GM23248 (cell line): ENCODE measurements around the gene NBPF4. TPM values are rescaled to one million over a fixed set of nuclear protein-coding genes. Genes with fewer than 3 reads are reported as not detected.

ENCODE experiments used
- DNase-seq: peaks from one replicate; pipeline ENCODE4 v3.0.0-alpha.2; 2015
- H2AFZ ChIP-seq: fragments of 200-600 bp; sonication (generic); 2 replicates; pipeline ENCODE4 v1.6.1; 2016; ENCODE audit warnings: antibody characterized with exemption
- H3F3A ChIP-seq: fragments of 200-600 bp; sonication (generic); 2 replicates; pipeline ENCODE4 v1.6.1; 2016; ENCODE audit warnings: mild to moderate bottlenecking, antibody characterized with exemption, mixed run types; ENCODE audit not compliant: insufficient read depth
- H3K27ac ChIP-seq: fragments of 200-600 bp; sonication (generic); 2 replicates; pipeline ENCODE4 v1.5.1; 2016; ENCODE audit warnings: mild to moderate bottlenecking
- H3K27me3 ChIP-seq: fragments of 200-600 bp; sonication (generic); replicated peaks from 2 replicates; pipeline ENCODE4 v1.6.1; 2016; ENCODE audit warnings: mild to moderate bottlenecking; ENCODE audit not compliant: insufficient read depth
- H3K36me3 ChIP-seq: fragments of 200-600 bp; sonication (generic); 2 replicates; pipeline ENCODE4 v1.6.1; 2016; ENCODE audit warnings: low read depth, mild to moderate bottlenecking
- H3K4me1 ChIP-seq: fragments of 200-600 bp; sonication (generic); 2 replicates; pipeline ENCODE4 v1.6.1; 2016; ENCODE audit warnings: mild to moderate bottlenecking; ENCODE audit not compliant: insufficient read depth
- H3K4me2 ChIP-seq: fragments of 200-600 bp; sonication (generic); one replicate; pipeline ENCODE4 v1.6.1; 2016; ENCODE audit warnings: mild to moderate bottlenecking; ENCODE audit not compliant: unreplicated experiment
- H3K4me3 ChIP-seq: fragments of 200-600 bp; sonication (generic); 2 replicates; pipeline ENCODE4 v1.5.1; 2016; ENCODE audit warnings: mild to moderate bottlenecking
- H3K79me2 ChIP-seq: fragments of 200-600 bp; sonication (generic); 2 replicates; pipeline ENCODE4 v1.6.1; 2016; ENCODE audit warnings: mild to moderate bottlenecking; ENCODE audit not compliant: insufficient read depth
- H3K9ac ChIP-seq: fragments of 200-600 bp; sonication (generic); 2 replicates; pipeline ENCODE4 v1.6.1; 2016; ENCODE audit warnings: mild to moderate bottlenecking
- H3K9me2 ChIP-seq: fragments of 200-600 bp; sonication (generic); 2 replicates; pipeline ENCODE4 v1.6.1; 2016; ENCODE audit warnings: mixed run types, mild to moderate bottlenecking, moderate library complexity; ENCODE audit not compliant: insufficient read depth
- H3K9me3 ChIP-seq: fragments of 200-600 bp; sonication (generic); one replicate; pipeline ENCODE4 v1.6.1; 2017; ENCODE audit warnings: low read depth
- H4K20me1 ChIP-seq: fragments of 200-600 bp; sonication (generic); 2 replicates; pipeline ENCODE4 v1.6.0; 2016; ENCODE audit not compliant: insufficient read depth
- EZH2 ChIP-seq: fragments of 200-600 bp; sonication (generic); IDR thresholded peaks from 2 replicates; pipeline ENCODE4 v1.6.1; 2018; ENCODE audit warnings: antibody characterized with exemption, mild to moderate bottlenecking; ENCODE audit not compliant: insufficient read depth, poor library complexity, severe bottlenecking
- EZH2phosphoT487 ChIP-seq: fragments of 200-600 bp; sonication (generic); IDR thresholded peaks from 2 replicates; pipeline ENCODE4 v1.6.1; 2018; ENCODE audit warnings: antibody characterized with exemption, moderate library complexity, mild to moderate bottlenecking, low read depth; ENCODE audit not compliant: insufficient read depth
- WGBS, 2 experiments: methylation state at CpG; one replicate each; pipeline ENCODE4 v1.1.6; 2015 to 2017; ENCODE audit warnings: low lambda C conversion rate in 2 of 2, low coverage in 1 of 2; ENCODE audit errors: missing lambda C conversion rate in 2 of 2; 5-methylcytosine and 5-hydroxymethylcytosine counted together
- in situ Hi-C: fragments of 300-500 bp; cut with MboI; formaldehyde crosslinking; loops from 2 replicates; pipeline ENCODE4 v1.15.0; 2020
- polyA plus RNA-seq: library from polyadenylated mRNA; unstranded; fragments of >200 nt; fragmentation: Nextera tagmentation; extraction: Ambion mirVana; gene quantifications from 2 replicates; pipeline ENCODE4 v1.2.1, GENCODE V29; 2016
- total RNA-seq: library from RNA; depleted of rRNA; stranded (reverse); fragments of >200 nt; shearing (Covaris generic); gene quantifications from 2 replicates; pipeline ENCODE4 v1.2.3, GENCODE V29; 2014

Gene NBPF4
- total and polyA plus RNA-seq, 2 experiments from 2014 or later: not detected

DNA sequence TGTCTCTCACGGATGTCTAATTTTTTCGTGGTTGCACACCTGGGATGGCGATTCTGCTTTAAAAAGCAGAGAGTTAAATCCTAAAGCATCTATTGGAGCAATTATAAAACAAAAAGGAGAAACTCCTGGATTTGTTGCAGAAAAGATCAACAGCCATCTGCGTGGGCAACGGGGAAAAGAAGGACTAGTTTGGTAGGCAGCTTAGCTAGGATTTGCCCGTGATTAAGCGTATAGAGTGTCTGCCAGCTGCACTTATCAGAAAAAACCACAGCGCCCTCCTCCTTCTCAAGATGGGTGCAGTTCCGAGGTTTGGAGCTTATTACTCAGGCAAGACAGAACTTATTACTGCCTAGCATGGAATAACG lies 43.2 kb downstream of the NBPF4 start:
- in situ Hi-C loops: loop anchor here (10.0 kb wide), 1 partner anchor 444 kb away; no protein-coding TSS in a partner anchor
- Histone ChIP-seq H3F3A (peaks cover 23% of the 10 kb centered on the region), H3K9me2 (no peaks in the 10 kb centered on the region), H3K9ac (peak overlapping the region; percentile 93), H3K36me3 (0 out of 2 replicates have a peak, but pooled peaks cover 7% of the 10 kb centered on the region), H3K27ac (peak overlapping the region; percentile 77), H3K4me2 (peak overlapping the region; percentile 91), H3K4me3 (peak overlapping the region; percentile 94), H3K4me1 (peaks cover 10% of the 10 kb centered on the region), H2AFZ (peak overlapping the region; percentile 99), H3K9me3 (no peaks in the 10 kb centered on the region), H4K20me1 (no peaks in the 10 kb centered on the region), H3K79me2 (peaks cover 43% of the 10 kb centered on the region), H3K27me3 (peaks cover 2% of the 10 kb centered on the region; the same call in 1 of the 2 replicates)
- 1 to 2% methylated on average over 10 of the region's 10 CpGs for WGBS, 2 experiments
- peak; percentile 93 for DNase-seq
- TF ChIP-seq EZH2phosphoT487: no peak
- no peak for TF ChIP-seq EZH2

DNA sequence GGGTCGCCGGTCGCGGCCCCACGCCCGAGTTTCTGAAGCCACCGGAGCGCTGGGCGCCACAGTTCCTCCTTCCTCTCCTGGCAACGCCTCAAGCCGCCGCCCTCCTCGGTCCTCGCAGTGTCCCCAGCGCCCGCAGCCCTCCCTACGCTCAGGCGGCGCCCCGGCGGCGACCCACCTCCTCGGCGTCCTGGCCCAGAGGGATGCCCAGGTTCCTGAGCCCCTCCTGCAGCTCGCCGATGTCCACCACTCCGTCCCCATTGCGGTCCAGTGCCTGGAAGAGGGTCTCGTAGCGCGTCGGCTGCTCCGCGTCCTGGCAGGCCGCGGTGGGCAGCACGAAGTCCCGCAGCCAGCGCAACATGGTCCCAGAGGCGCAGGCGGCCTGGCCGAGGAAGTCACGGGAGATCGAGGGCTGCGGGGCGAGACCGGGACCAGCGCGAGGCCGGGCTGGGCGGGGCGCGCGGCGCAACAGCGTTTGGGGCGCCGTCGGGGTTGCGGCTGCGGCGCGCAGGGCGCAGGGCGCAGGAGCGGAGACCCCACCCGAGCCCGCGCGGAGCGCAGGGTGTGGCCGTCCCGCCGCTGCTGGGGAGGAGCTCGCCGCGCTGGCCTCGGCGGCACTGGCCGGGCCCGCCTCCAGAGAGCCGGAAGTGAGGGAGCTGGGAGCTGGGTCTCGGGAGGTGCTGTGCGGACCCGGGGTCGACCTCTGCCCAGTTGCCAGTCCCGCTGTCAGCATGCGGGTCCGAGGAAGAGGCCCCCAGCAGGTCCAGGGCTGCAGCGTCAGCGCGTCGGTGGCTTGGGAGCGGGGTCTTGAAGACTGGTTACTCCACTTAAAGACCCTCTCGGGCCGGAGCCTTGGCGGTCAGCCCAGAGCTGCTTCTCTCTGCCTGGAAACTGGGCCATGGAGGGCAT lies 43.8 kb downstream of the NBPF4 start, which contains the start of gene SLC25A24:
Gene SLC25A24, minus strand, starts transcription at position 563 of the 906 bp plus-strand sequence. Its CDS starts 205 bp downstream, at position 358.
- in situ Hi-C loops: loop anchor here (10.0 kb wide), 1 partner anchor 445 kb away; no protein-coding TSS in a partner anchor
- H3K4me1 ChIP-seq: peaks cover 10% of the 10 kb centered on the region
- H2AFZ ChIP-seq: peak within 1 kb of the TSS; percentile 99
- peak within 1 kb of the TSS; percentile 91 for H3K4me2 ChIP-seq
- no peaks in the 10 kb centered on the region for H3K9me2 ChIP-seq
- peak within 1 kb of the TSS; percentile 77 for H3K27ac ChIP-seq
- 0 to 1% methylated on average over 28 to 63 of the region's 97 CpGs for WGBS, 2 experiments
- peaks cover 23% of the 10 kb centered on the region for H3F3A ChIP-seq
- no peak for TF ChIP-seq EZH2phosphoT487
- no peak for TF ChIP-seq EZH2
- H4K20me1 ChIP-seq: no peaks in the 10 kb centered on the region
- DNase-seq: peak; percentile 90
- 0 out of 2 replicates have a peak, but pooled peaks cover 12% of the 10 kb centered on the region for H3K36me3 ChIP-seq
- no peaks in the 10 kb centered on the region for H3K27me3 ChIP-seq
- peak within 1 kb of the TSS; percentile 94 for H3K4me3 ChIP-seq
- no peaks in the 10 kb centered on the region for H3K9me3 ChIP-seq
- H3K9ac ChIP-seq: peak within 1 kb of the TSS; percentile 93
- H3K79me2 ChIP-seq: peaks cover 49% of the 10 kb centered on the region

DNA sequence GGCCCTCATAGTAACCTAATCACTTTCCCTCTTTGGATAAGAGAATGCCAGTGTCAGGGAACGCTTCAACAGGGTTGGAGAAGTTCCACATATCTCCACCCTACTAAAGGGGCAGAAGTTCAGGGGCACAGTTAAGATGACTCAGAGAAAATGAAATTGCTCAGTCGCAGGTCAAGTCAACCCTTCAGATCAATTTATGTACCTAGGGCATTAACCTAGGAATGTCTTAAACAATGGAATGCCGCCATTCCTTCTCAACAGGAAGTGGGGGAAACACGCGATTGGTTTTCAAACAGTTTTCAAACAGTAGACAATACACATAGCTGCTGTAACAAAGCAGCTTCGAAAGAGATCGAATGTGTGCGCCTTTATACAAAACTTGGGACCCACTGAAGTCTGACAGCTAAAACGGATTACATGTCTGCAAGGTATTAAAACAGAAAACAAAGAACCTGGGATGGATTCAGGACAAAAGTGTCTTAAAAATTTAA lies 44.6 kb downstream of the NBPF4 start:
- Histone ChIP-seq H3K9ac (peak overlapping the region; percentile 93), H3K79me2 (peaks cover 57% of the 10 kb centered on the region), H3K4me1 (peaks cover 10% of the 10 kb centered on the region), H3F3A (peaks cover 23% of the 10 kb centered on the region), H4K20me1 (no peaks in the 10 kb centered on the region), H3K27ac (peak overlapping the region; percentile 77), H3K9me2 (no peaks in the 10 kb centered on the region), H3K4me3 (peak overlapping the region; percentile 94), H3K9me3 (no peaks in the 10 kb centered on the region), H2AFZ (peak overlapping the region; percentile 99), H3K27me3 (no peaks in the 10 kb centered on the region), H3K4me2 (peak overlapping the region; percentile 91), H3K36me3 (0 out of 2 replicates have a peak, but pooled peaks cover 17% of the 10 kb centered on the region)
- 0 to 1% methylated on average over 9 of the region's 9 CpGs for WGBS, 2 experiments
- DNase-seq: peak; percentile 62
- in situ Hi-C loops: no loop called here
- TF ChIP-seq EZH2: no peak
- no peak for TF ChIP-seq EZH2phosphoT487

DNA sequence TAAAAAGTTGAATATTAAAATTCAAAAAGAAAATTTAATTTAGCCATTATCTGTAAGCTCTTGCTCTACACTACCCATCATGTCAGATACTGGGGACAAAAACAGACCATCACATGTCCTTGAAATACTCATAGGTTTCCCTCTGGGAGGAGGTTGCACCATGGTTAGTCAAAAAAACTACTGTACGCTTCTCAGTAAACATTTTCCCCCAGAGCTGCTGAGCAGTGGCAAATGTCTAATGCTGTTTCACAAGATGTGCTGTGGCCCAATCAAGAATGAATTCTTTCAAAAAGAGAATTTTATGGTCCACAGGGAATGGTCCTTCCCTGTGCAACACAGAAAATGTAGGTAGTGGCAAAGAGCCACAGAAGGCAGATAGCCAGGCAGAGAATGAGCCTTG lies 49.8 kb downstream of the NBPF4 start:
- Histone ChIP-seq H3F3A (0 out of 2 replicates have a peak, but pooled peaks cover 7% of the 10 kb centered on the region), H3K4me2 (no peak overlapping the region), H3K79me2 (peaks cover 98% of the 10 kb centered on the region), H3K4me3 (no peak overlapping the region), H3K27me3 (no peaks in the 10 kb centered on the region), H3K9ac (no peak overlapping the region), H3K36me3 (0 out of 2 replicates have a peak, but pooled peaks cover 17% of the 10 kb centered on the region), H3K27ac (no peak overlapping the region), H3K9me2 (no peaks in the 10 kb centered on the region), H4K20me1 (no peaks in the 10 kb centered on the region), H2AFZ (no peak overlapping the region), H3K4me1 (peaks cover 10% of the 10 kb centered on the region), H3K9me3 (no peaks in the 10 kb centered on the region)
- no peak for DNase-seq
- in situ Hi-C loops: no loop called here
- no peak for TF ChIP-seq EZH2
- TF ChIP-seq EZH2phosphoT487: no peak
- 92 to 100% methylated on average over 1 of the region's 1 CpG for WGBS, 2 experiments
